GM19239 (cell line): Measurements from ENCODE around the gene PRICKLE2.

Experiments
- DNase-seq: peaks from one replicate; pipeline ENCODE4 v3.0.0; 2011; ENCODE audit warnings: low spot score; ENCODE audit not compliant: insufficient read length
- FAIRE-seq: peaks from 2 replicates; lab custom pipeline; 2011; peaks lifted over from hg19 to GRCh38; lab: Jason Lieb, UNC

Gene PRICKLE2

GRCh38 chr3:64086479-64087252, 138.6 kb downstream of the PRICKLE2 start:
- FAIRE-seq = no peak
- no peak for DNase-seq

DNA sequence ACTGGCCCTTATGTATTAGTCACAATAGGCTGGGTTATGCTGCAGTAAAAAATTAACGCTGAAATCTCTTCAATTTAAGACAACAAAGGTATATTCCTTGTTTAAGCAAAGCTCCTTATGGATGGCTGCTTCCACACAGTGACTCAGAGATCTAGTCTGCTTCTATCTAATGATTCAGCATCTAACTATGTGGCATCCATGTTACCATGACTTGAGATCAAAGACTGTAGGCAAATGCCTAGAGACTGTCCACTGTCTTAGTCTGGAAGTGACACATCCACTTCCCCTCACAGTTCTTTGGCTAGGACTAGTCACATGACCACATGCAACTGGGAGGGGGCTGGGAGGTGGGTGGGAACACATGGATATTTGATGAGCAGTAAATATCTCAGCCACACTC, 140.6 kb downstream of the PRICKLE2 start:
- DNase-seq (no peak), FAIRE-seq (no peak)

- FAIRE-seq = no peak
Observed at GRCh38 chr3:64083575-64083974, 141.7 kb downstream of the PRICKLE2 start.

GRCh38 chr3:64082961-64083541, 142.2 kb downstream of the PRICKLE2 start:
- DNase-seq (no peak), FAIRE-seq (no peak)

More at GRCh38 chr3:64083575-64083974, 141.7 kb downstream of the PRICKLE2 start:
- no peak for DNase-seq

- DNase-seq (no peak), FAIRE-seq (no peak)
Observed at GRCh38 chr3:64082411-64082810, 142.9 kb downstream of the PRICKLE2 start.

DNA sequence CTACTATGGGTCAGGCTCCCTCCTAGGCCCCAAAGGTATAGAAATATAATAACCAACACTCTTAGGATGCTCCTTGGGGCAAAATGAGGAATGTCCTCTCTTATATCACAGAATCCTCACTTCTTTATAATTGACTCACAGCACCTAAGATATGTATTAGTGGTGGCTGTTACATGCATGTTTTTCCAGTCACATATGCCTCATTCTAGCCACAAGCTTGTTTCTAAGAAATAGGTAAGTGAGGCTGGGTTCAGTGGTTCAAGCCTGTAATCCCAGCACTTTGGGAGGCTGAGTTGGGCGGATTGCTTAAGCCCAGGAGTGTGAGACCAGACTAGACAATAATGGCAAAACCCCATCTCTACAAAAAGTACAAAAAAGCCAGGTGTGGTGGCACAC, 144.0 kb downstream of the PRICKLE2 start:
- DNase-seq (no peak), FAIRE-seq (no peak)

- no peak for FAIRE-seq
- DNase-seq = no peak
Observed at GRCh38 chr3:64080616-64081234, 144.5 kb downstream of the PRICKLE2 start.

DNA sequence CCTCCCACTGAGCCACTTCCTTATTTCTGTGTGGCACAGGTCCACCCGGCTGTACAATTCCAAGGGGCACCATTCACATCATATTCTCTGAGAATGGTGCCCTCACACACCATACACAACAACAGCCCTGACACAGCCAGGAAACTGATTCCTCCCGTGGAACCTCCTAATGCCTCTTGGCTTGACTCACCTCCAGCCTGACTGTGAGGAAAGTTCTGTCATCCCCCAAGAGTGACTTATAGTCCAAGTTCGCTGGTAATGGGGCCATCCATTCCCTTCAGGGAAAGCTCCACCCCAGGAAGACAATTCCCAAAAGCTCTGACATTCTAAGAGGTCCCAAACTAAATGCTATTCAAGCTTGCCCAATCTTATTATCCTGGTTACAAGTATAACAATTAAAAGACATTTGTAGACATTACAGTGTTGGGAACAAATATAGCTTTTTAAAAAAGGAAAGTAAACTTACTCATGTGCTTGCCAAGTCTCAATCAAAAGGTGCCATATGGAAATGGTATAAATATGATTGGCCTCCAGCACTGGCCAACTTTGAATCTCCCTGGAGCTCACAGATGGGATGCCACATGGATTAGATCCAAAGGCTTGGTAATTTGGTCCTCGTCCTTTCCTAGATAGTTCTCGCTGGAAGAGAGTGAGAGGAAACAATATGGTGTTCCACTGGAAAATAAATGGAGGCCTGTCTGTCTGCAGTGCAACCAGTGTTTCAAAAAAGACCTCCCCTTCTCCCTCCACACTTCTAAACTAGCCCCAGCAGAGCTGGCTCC, 145.7 kb downstream of the PRICKLE2 start:
- no peak for DNase-seq
- no peak for FAIRE-seq

DNA sequence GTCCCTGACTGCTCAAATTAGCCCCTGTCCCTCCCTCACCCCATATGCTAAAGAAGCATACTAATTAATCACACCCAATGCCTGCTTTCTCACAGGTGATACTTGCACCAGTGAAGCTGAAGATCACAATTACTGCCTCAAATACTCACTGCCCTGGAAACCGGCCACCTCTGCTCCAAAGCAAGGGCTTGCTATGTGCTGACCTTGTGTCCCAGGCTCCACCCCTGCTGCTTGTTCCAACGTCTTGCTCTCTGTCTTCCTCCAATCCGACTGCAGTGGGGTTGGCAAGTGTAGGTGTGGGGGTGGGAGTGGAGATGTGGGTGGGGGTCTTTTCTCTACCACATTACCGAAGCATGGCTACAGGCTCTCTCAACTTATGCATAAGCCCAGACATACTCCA, 146.3 kb downstream of the PRICKLE2 start:
- DNase-seq (no peak), FAIRE-seq (no peak)

DNA sequence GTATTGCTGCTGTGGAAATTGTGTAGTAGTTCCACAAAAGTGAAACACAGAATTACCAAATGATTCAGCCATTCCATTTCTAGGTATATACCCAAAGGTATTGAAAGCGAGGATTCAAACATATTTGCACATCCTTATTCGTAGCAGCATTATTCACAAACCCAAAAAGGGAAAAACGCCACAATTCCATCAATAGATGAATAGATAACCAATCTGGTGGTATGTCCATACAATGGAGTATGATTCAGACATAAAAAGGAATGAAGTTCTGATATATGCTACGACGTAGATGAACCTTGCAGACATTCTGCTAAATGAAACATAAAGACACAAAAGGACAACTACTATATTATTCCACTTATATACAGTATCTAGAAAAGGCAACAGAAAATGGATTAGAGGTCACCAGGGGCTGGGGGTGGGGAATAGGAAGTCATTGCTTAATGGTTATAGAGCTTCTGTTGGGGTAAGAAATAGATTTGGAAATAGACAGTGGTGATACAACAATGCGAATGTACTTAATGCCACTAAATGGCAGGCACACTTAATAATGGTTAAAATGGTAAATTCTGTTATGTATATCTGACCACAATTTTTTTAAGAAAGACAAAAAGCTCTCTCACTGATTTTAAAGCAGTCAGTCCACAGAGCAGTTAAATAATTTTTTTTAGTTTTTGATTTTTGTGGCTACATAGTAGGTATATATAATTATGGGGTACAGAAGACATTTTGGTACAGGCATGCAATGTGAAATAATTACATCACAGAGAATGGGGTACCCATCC, 150.2 kb downstream of the PRICKLE2 start:
- DNase-seq = no peak
- FAIRE-seq = no peak

DNA sequence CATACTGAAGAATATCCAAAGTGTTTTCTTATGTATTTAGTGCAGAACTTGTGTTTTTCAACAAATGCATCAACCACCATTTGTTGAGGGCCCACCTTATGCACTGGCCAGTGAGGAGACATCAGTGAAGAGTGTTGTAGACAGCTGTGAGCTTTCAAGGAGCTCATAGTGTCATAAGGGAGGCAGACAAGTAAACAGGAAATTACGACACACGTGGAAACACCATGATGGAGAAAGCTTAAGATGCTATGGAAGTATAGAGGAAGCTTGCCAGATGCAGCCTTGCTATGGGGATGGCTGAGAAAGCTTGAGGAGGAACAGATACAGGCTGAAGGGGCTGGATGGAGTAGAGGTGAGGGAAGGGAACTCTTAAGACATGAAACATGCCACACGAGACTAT, 151.2 kb downstream of the PRICKLE2 start:
- FAIRE-seq = no peak
- no peak for DNase-seq

- no peak for DNase-seq
- FAIRE-seq = no peak
Observed at GRCh38 chr3:64073158-64073761, 152.0 kb downstream of the PRICKLE2 start.

DNA sequence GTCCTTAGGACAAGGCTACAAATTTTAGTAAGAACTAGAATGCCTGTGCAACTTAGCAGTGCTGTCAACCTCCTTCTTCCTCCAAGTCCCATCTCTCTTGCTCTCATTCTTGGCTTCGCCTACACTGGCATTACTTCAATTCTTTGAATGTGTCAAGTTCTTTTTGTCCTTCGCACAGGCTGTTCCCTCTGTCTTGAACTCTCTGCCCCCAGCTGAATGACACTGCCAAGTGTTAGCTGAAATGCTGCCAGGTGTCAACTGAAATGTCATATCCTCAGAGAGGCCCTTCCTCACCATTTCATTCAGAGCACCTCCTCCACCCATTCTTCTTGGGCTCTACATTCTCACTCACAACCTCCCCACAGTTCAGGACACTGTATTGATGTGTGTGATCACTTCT, 153.1 kb downstream of the PRICKLE2 start:
- DNase-seq = no peak
- no peak for FAIRE-seq

- DNase-seq = no peak
- FAIRE-seq = no peak
Observed at GRCh38 chr3:64070704-64071103, 154.6 kb downstream of the PRICKLE2 start.

- FAIRE-seq (no peak), DNase-seq (no peak)
Observed at GRCh38 chr3:64067506-64068346, 157.5 kb downstream of the PRICKLE2 start.

GRCh38 chr3:64064804-64065203, 160.5 kb downstream of the PRICKLE2 start:
- FAIRE-seq = no peak
- no peak for DNase-seq

DNA sequence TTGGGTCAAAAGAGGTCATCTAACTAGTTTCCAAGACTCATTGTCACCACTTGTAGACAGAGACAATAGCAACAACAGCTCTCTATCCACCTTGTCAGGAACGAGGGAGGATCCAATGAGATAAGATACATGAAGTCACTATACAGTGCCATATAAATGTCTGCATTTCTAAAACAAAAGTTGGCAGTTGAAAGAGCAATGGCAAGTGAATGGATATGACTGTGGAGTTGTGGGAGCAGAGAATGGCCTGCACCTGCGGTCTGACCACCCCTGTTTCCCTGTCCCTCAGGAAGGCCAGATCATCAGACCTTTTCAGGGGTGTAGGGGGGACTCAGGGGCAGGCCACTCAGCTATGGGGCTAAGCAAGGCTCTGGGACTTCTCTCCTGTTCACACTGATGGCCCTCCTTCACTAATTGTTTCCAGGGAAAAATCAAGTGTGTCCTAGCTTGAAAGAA, 161.3 kb downstream of the PRICKLE2 start:
- FAIRE-seq (no peak), DNase-seq (no peak)

GRCh38 chr3:64063207-64063982, 161.9 kb downstream of the PRICKLE2 start:
- FAIRE-seq (no peak), DNase-seq (no peak)
